ENCODE results near the gene IL3. TPM values are rescaled to one million over a fixed set of nuclear protein-coding genes. Genes with fewer than 3 reads are reported as not detected.

IL3 gene
- total RNA-seq, 1 donor from 2014 or later, result not detected

DNA sequence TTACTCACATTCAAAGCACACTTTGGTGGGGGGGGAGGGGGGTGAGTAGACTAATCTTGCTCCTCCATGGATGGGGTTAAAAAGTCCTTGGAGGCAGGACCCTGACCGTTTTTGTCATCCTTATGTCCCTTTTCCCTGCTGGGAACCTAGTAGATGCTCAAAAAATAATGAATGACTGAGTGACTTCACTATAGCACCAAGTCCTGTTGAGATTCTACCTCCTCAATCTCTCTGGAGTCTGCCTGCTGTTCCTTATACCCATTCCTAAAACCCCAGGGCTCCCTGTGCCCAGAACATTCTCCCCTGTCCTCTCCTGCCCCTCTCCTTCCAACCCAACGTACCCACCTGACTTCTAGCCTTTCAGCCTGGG is 10.9 kb downstream of the IL3 start:
- no peak for TF ChIP-seq CTCF (IDR thresholded peaks at IDR 0.05; ENCODE audit: unreplicated experiment)
- DNase-seq (ENCODE audit: low spot score), result no peak
- Mint-ChIP-seq H3K9me3 (ENCODE audit: unreplicated experiment) (no peaks in the 10 kb centered on the region), H3K36me3 (ENCODE audit: low read depth, unreplicated experiment) (no peaks in the 10 kb centered on the region), H3K4me3 (ENCODE audit: unreplicated experiment) (no peak overlapping the region), H3K4me1 (ENCODE audit: unreplicated experiment) (peaks cover 3% of the 10 kb centered on the region), H3K27me3 (ENCODE audit: unreplicated experiment) (peaks cover 9% of the 10 kb centered on the region), H3K27ac (ENCODE audit: unreplicated experiment) (no peak overlapping the region)

DNA sequence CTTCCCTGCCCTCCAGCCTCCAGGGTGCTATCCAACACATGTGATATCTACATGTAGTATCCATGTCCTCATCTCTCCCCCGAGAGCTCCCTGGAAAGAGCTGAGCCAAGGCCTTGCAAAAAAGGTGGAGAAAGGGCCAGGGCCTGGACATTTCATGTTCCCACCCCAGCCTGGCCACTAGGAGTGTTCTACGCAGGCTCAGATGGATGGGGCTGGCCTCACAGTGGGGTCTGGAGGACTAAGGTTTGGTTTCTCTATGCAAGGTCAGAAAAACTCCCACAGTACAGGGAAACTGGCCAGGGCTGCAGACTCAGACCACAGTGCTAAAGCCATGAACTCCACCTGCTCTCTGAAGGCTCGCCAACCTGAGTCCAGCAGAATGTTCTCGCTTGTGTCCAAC is 11.6 kb downstream of the IL3 start:
- no peaks in the 10 kb centered on the region for H3K36me3 Mint-ChIP-seq (ENCODE audit: low read depth, unreplicated experiment)
- no peak for TF ChIP-seq CTCF (IDR thresholded peaks at IDR 0.05; ENCODE audit: unreplicated experiment)
- no peak overlapping the region for H3K27ac Mint-ChIP-seq (ENCODE audit: unreplicated experiment)
- H3K4me3 Mint-ChIP-seq (ENCODE audit: unreplicated experiment), result no peak overlapping the region
- H3K4me1 Mint-ChIP-seq (ENCODE audit: unreplicated experiment), result peaks cover 3% of the 10 kb centered on the region
- no peaks in the 10 kb centered on the region for H3K9me3 Mint-ChIP-seq (ENCODE audit: unreplicated experiment)
- no peak for DNase-seq (ENCODE audit: low spot score)
- H3K27me3 Mint-ChIP-seq (ENCODE audit: unreplicated experiment), result peaks cover 9% of the 10 kb centered on the region

DNA sequence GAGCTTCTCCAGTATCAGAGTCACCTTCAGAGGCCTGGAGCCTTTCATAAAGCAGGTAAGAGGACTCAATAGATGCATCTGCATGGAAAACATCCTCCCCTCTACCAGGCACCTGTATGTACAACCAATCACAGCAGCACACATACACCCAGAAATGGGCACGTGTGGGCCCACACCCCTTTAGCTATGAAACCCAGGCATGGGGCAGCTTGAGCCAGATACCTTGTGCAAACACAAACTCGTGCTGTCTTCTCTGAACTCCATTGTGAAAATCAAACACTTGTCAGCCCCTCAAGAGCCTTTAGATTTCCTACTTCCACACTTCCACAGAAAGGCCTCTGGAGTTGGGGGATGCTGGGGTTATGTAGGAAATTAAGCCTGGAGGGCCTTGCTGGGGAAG is 12.1 kb downstream of the IL3 start:
- Mint-ChIP-seq H3K36me3 (ENCODE audit: low read depth, unreplicated experiment) (no peaks in the 10 kb centered on the region), H3K9me3 (ENCODE audit: unreplicated experiment) (no peaks in the 10 kb centered on the region), H3K4me1 (ENCODE audit: unreplicated experiment) (peaks cover 3% of the 10 kb centered on the region), H3K27me3 (ENCODE audit: unreplicated experiment) (peaks cover 9% of the 10 kb centered on the region), H3K27ac (ENCODE audit: unreplicated experiment) (no peak overlapping the region), H3K4me3 (ENCODE audit: unreplicated experiment) (no peak overlapping the region)
- no peak for TF ChIP-seq CTCF (IDR thresholded peaks at IDR 0.05; ENCODE audit: unreplicated experiment)
- no peak for DNase-seq (ENCODE audit: low spot score)

- H3K27me3 Mint-ChIP-seq (ENCODE audit: unreplicated experiment), result peaks cover 9% of the 10 kb centered on the region
- H3K36me3 Mint-ChIP-seq (ENCODE audit: low read depth, unreplicated experiment), result no peaks in the 10 kb centered on the region
- H3K4me3 Mint-ChIP-seq (ENCODE audit: unreplicated experiment), result no peak within 1 kb of the TSS
- TF ChIP-seq CTCF (IDR thresholded peaks at IDR 0.05; ENCODE audit: unreplicated experiment), result no peak
- DNase-seq (ENCODE audit: low spot score), result no peak
- peaks cover 3% of the 10 kb centered on the region for H3K4me1 Mint-ChIP-seq (ENCODE audit: unreplicated experiment)
- no peaks in the 10 kb centered on the region for H3K9me3 Mint-ChIP-seq (ENCODE audit: unreplicated experiment)
- no peak within 1 kb of the TSS for H3K27ac Mint-ChIP-seq (ENCODE audit: unreplicated experiment)
These were observed 13.0 kb downstream of the IL3 start, which contains the start of gene CSF2 for GRCh38 chr5:132073231-132074013. CSF2 (plus strand) TSS chr5:132073789; CDS start chr5:132073824, 35 bp downstream.

DNA sequence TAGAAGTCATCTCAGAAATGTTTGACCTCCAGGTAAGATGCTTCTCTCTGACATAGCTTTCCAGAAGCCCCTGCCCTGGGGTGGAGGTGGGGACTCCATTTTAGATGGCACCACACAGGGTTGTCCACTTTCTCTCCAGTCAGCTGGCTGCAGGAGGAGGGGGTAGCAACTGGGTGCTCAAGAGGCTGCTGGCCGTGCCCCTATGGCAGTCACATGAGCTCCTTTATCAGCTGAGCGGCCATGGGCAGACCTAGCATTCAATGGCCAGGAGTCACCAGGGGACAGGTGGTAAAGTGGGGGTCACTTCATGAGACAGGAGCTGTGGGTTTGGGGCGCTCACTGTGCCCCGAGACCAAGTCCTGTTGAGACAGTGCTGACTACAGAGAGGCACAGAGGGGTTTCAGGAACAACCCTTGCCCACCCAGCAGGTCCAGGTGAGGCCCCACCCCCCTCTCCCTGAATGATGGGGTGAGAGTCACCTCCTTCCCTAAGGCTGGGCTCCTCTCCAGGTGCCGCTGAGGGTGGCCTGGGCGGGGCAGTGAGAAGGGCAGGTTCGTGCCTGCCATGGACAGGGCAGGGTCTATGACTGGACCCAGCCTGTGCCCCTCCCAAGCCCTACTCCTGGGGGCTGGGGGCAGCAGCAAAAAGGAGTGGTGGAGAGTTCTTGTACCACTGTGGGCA is 13.8 kb downstream of the IL3 start:
- peaks cover 8% of the 10 kb centered on the region for H3K27me3 Mint-ChIP-seq (ENCODE audit: unreplicated experiment)
- H3K36me3 Mint-ChIP-seq (ENCODE audit: low read depth, unreplicated experiment), result no peaks in the 10 kb centered on the region
- no peaks in the 10 kb centered on the region for H3K9me3 Mint-ChIP-seq (ENCODE audit: unreplicated experiment)
- DNase-seq (ENCODE audit: low spot score), result no peak
- no peak overlapping the region for H3K4me3 Mint-ChIP-seq (ENCODE audit: unreplicated experiment)
- peaks cover 3% of the 10 kb centered on the region for H3K4me1 Mint-ChIP-seq (ENCODE audit: unreplicated experiment)
- H3K27ac Mint-ChIP-seq (ENCODE audit: unreplicated experiment), result no peak overlapping the region
- TF ChIP-seq CTCF (IDR thresholded peaks at IDR 0.05; ENCODE audit: unreplicated experiment), result no peak
